HFF-Myc (cell line): ENCODE results near the gene ADAM33.

ENCODE experiments used
- DNase-seq: peaks from one replicate; pipeline ENCODE4 v3.0.0-alpha.2; 2011; ENCODE audit warnings: low read depth; ENCODE audit errors: extremely low read depth
- H3K4me3 ChIP-seq: replicated peaks from 2 replicates; pipeline ENCODE4 v1.5.1; 2011; ENCODE audit warnings: low read depth, mild to moderate bottlenecking, control low read depth, low read length
- TF ChIP-seq, protein P1 (sequence below): IDR thresholded peaks from 2 replicates; pipeline ENCODE4 v1.5.1; 2012; ENCODE audit warnings: mild to moderate bottlenecking, low read depth, low read length, control low read depth; ENCODE audit errors: missing control alignments

The ADAM33 gene

DNA sequence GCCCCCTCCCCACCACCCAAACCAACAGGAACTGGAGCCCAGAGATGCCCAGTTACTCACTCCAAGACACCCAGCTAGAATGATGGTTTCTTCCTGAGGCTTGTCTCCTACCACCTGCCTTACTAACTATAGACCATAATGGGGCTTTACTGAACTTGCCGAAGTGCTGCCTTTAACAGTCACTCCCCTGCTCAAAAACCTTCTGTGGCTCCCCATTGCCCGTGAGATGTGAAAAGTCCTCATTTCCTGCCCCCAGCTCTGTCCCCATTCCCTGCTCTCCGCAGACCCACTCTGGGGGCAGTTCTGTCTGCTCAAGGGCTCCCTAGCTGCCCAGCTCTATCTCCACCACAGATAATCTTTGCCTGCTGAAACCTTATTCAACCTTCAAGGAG, 25.7 kb upstream of the ADAM33 start:
- H3K4me3 ChIP-seq: no peak overlapping the region
- no peak for DNase-seq
- TF ChIP-seq, protein P1, sequence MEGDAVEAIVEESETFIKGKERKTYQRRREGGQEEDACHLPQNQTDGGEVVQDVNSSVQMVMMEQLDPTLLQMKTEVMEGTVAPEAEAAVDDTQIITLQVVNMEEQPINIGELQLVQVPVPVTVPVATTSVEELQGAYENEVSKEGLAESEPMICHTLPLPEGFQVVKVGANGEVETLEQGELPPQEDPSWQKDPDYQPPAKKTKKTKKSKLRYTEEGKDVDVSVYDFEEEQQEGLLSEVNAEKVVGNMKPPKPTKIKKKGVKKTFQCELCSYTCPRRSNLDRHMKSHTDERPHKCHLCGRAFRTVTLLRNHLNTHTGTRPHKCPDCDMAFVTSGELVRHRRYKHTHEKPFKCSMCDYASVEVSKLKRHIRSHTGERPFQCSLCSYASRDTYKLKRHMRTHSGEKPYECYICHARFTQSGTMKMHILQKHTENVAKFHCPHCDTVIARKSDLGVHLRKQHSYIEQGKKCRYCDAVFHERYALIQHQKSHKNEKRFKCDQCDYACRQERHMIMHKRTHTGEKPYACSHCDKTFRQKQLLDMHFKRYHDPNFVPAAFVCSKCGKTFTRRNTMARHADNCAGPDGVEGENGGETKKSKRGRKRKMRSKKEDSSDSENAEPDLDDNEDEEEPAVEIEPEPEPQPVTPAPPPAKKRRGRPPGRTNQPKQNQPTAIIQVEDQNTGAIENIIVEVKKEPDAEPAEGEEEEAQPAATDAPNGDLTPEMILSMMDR: no peak

DNA sequence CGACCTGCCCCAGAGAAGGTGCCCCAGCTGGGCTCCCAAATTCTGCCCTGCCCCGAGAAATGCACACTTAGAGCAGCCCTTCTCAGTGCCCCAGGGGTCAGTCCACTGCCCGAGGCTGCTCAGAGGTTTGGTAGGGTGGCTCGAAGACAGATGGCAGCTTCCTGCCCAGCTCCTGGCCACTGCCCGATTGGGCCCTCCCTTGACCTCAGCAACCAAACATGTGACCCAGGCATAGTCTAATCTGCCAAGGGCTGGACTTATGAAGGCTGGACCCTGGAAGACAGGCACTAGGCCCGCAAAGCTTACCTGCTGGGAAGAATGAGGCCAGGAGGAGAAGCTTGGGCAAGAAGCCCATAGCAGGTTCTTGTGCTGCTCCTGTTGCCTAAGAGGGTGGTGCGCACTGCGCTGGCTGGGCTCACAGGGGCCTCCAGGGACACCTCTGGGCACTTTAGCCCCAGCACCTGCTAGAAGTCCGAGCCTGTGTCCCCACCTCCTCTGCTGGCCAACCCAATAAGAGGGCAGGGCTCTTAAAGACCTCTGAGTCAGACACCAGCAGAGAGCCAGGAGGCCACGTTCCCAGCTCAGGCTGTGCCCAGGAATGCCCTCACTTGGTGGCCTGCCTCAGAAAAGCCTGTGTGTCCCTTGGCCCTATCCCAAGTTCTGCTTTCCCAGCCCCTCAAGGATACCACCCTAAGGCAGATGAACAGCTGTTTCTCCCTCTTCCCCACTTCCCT, 25.1 kb upstream of the ADAM33 start:
- H3K4me3 ChIP-seq: no peak overlapping the region
- DNase-seq: no peak
- TF ChIP-seq, protein P1: no peak

DNA sequence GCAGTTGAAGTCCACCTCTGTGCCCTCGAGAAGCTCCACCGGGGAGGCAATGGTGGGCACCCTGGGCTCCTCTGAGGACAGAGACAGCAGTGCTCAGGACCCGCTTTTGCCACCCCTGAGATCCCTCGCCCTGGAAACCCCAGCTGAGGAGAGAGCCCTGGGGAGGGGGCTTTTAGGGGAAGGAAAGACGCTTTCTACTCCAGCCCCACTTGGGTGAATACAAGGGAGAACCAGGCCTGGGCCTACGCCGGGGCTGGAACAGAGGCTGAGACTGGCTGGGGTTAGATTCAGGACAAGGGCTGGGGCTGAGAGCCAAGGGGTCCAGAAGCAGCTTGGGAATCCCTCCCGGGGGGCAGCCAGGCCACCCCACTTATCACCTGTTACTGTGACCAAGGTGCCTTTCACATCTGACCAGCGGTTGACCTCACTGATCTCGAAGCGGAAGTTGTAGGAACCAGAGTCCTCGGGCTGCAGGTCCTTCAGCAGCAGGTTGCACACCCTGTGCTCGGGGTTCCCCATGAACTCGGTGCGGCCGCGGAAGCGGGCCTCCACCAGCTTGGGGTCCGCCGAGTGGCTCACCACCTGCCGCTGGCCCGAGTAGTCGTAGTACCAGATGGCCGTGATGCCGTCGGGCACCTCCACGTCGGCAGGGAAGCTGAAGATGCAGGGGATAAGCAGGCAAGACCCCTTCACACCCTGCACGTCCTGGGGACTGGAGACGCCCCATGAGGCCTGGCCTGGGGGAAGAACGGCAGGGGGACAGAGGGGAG, 24.3 kb upstream of the ADAM33 start:
- H3K4me3 ChIP-seq: no peak overlapping the region
- no peak for DNase-seq
- TF ChIP-seq, protein P1: no peak

DNA sequence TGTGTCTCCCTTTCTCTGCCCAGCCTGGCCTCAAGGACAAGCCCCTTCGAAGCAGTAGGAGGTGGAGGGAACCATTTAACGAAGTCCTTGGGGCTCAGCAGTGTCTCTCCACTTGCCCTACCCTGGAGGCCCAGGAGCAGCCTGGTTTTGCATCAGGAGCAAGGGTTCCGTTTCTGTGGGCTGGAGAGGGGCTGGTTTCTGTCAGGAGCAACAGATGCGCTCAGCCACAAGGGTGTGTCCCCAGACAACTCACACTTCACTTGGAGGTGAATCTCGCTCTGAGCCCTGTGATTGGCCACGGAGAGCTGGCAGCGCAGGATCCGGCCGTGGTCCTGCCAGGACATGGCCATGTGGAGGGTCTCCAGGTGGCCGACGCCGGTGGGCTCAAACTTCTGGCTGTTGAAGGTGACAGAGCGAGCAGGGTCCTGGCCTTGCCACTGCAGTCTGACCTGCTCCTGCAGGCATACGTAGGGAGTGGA, 23.7 kb upstream of the ADAM33 start:
- TF ChIP-seq, protein P1: no peak
- no peak overlapping the region for H3K4me3 ChIP-seq
- no peak for DNase-seq

DNA sequence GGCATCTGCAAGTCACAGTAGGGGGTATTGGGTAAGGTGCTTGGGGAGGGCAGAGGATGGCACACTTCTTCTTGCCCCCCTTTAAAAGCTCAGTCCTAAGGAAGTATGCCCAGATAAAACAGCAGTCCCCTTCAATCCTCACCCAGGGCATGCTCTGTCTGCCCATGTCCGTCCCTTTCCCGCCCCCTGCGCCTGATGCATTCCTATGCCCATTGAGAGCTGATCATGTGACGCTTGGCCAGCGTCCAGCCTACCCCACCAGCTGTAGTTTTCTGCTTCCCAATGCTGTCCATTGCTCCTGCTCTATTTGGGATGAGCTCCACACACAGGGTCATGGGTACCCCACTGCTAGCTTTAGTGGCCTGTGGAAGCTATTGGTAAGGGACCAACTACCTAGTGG, 22.3 kb upstream of the ADAM33 start:
- TF ChIP-seq, protein P1: no peak
- H3K4me3 ChIP-seq: no peak overlapping the region
- no peak for DNase-seq

DNA sequence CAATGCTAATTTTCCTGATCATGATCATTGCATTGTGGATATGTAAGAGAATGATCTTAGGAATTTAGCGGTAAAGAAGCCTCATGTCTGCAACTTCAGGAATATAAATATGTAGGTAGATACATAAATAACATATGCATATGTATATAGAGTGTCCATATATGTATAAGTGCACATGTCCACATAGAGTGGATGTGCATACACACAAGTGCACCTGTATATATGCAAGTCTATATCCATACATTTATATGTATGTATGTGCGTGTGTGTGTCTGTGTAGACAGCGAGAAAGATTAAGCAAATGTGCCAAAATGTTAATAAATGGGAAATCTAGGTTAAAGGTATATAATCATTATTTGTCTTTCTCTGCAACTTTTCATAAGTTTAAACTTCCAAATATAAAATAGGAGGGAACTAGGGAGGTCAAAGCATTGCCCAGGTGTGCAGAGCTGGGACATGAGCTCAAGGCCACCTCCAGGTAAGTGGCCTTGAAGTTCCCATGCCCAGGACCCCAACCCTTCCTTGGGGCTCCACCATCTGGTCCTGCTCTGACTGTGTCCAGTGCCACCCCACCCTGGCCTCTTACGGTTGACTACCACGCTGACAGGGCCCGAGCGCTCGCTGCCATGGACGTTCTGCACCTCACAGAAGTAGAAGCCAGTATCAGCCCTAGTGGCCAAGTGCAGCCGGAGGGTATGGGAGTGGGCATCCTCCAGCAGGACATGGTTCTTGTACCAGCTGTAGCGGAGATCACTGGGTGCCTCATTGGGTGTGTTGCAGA, 21.0 kb upstream of the ADAM33 start:
- H3K4me3 ChIP-seq: no peak overlapping the region
- DNase-seq: no peak
- TF ChIP-seq, protein P1: no peak
